Ovary (tissue), 9 donors: ENCODE data around the gene ATP6V1B1. TPM values are rescaled to one million over a fixed set of nuclear protein-coding genes. Genes with fewer than 3 reads are reported as not detected.

Source experiments
- DNase-seq, 5 donors: peaks; one replicate each; pipeline ENCODE4 v3.0.0-alpha.2; 2019 to 2020
- H3K27ac ChIP-seq, 2 donors: fragments of 200-600 bp; one replicate each; pipeline versions ENCODE4 v1.5.1 to v1.8.0; 2019 to 2022
- H3K27me3 ChIP-seq: fragments of 200-600 bp; one replicate; pipeline ENCODE4 v1.8.0; 2022
- H3K36me3 ChIP-seq: fragments of 200-600 bp; sonication (generic); one replicate; pipeline ENCODE4 v1.5.1; 2019
- H3K4me1 ChIP-seq: one replicate; pipeline ENCODE4 v1.8.1; 2013; ENCODE audit warnings: mild to moderate bottlenecking, moderate library complexity; ENCODE audit not compliant: insufficient read depth
- H3K4me3 ChIP-seq: fragments of 200-600 bp; sonication (generic); one replicate; pipeline ENCODE4 v1.5.1; 2017
- H3K9me3 ChIP-seq, 2 donors: fragments of 200-600 bp in 1 of 2; sonication (generic) in 1 of 2; one replicate each; pipeline versions ENCODE4 v1.5.1 to v1.8.1; 2013 to 2019; ENCODE audit warnings: mild to moderate bottlenecking in 1 of 2, moderate library complexity in 1 of 2
- EP300 ChIP-seq: sonication (generic); formaldehyde crosslinking; IDR thresholded peaks from one replicate; pipeline ENCODE4 v1.6.1; 2017; ENCODE audit warnings: antibody characterized with exemption
- POLR2A ChIP-seq: fragments of 450-650 bp; IDR thresholded peaks from one replicate; pipeline ENCODE4 v1.6.1; 2017; ENCODE audit warnings: antibody characterized with exemption, mild to moderate bottlenecking, moderate library complexity
- WGBS, 3 donors: extraction: QIAGEN DNeasy Blood & Tissue Kit in 1 of 3; methylation state at CpG; one replicate each; pipeline versions ENCODE4 v1.1.5 to v1.1.7; 2013 to 2017; 5-methylcytosine and 5-hydroxymethylcytosine counted together
- intact Hi-C, 4 donors: fragments of 100-400 bp; cut with DNase I; formaldehyde crosslinking; loops; one replicate each; pipeline versions ENCODE4 v1.11.0 to v1.15.1; 2022 to 2023
- polyA plus RNA-seq, 2 donors: library from polyadenylated mRNA; stranded (reverse); fragments of 200-250 nt in 1 of 2; fragments of 350-450 nt in 1 of 2; fragmentation: Illumina TruSeq in 1 of 2; extraction: RNeasy Lipid Tissue Mini Kit (QIAGEN cat#74804) in 1 of 2; gene quantifications; one replicate each; pipeline ENCODE4 v1.2.3, GENCODE V29; 2013 to 2014
- total RNA-seq, 7 donors: library from RNA; depleted of rRNA in 2 of 7; stranded (reverse); fragments of >200 nt in 2 of 7; fragmentation: NEBNext Ultra II Directional in 3 of 7; extraction: Animal tissue kit (Norgen Biotek cat#: 25700) in 3 of 7; gene quantifications; one replicate each; pipeline versions ENCODE4 v1.1.0 to v1.2.4, GENCODE V29; 2016 to 2023
- TF ChIP-seq, protein P1 (sequence below), 3 donors: fragments of 450-650 bp in 2 of 3; fragments of 200-600 bp in 1 of 3; IDR thresholded peaks; one replicate each; pipeline versions ENCODE4 v1.5.1 to v1.8.0; 2016 to 2022; ENCODE audit warnings: antibody characterized with exemption in 3 of 3, mild to moderate bottlenecking in 1 of 3
- donor health status: DM: no; HTN: no; CAD: no; lungs with moderate emphysema.
- donor health status: DM: no; HTN: no; CAD: no.
- donor health status: Bipolar disorder and iron deficiency.
- donor health status: DM: yes; HTN: yes; CAD: no.
- donor health status: DM: no; HTN: no; CAD: no.
- donor health status: DM: yes; HTN: yes; CAD: no.

ATP6V1B1 gene
- total and polyA plus RNA-seq, 9 donors: 0.62 to 11.9 (median 1.6) TPM; not detected in 1

DNA sequence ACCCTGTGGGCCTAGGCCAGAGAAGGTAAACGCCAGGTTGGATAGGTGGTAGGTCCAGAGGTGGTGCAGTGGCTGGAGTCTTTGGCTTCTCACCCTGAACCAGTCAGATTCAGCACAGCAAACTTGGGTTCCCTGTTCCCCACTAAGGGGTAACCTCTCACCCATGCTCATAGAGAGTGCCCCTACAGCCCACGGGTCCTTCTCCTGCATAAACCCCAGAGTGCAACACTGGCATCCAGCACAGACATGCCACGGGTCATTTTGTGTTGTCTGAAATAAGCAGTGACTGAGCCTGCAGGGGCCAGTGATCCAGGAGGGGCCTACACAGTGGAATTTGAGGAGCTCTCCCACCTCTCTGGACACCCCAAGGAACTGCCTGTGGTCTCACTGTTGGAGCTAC, 40.5 kb upstream of the ATP6V1B1 start:
- Histone ChIP-seq H3K9me3 (no peaks in the 10 kb centered on the region), H3K27ac (no peak overlapping the region), H3K4me1 (no peaks in the 10 kb centered on the region), H3K36me3 (no peaks in the 10 kb centered on the region), H3K4me3 (no peak overlapping the region), H3K27me3 (no peaks in the 10 kb centered on the region)
- TF ChIP-seq EP300 (no peak), POLR2A (no peak)
- TF ChIP-seq, protein P1, sequence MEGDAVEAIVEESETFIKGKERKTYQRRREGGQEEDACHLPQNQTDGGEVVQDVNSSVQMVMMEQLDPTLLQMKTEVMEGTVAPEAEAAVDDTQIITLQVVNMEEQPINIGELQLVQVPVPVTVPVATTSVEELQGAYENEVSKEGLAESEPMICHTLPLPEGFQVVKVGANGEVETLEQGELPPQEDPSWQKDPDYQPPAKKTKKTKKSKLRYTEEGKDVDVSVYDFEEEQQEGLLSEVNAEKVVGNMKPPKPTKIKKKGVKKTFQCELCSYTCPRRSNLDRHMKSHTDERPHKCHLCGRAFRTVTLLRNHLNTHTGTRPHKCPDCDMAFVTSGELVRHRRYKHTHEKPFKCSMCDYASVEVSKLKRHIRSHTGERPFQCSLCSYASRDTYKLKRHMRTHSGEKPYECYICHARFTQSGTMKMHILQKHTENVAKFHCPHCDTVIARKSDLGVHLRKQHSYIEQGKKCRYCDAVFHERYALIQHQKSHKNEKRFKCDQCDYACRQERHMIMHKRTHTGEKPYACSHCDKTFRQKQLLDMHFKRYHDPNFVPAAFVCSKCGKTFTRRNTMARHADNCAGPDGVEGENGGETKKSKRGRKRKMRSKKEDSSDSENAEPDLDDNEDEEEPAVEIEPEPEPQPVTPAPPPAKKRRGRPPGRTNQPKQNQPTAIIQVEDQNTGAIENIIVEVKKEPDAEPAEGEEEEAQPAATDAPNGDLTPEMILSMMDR (IDR thresholded peaks at IDR 0.05): no peak
- intact Hi-C loops: no loop called here
- 64 to 80% (median 76%) methylated on average over 3 of the region's 3 CpGs for WGBS, 3 donors
- DNase-seq: no peak

DNA sequence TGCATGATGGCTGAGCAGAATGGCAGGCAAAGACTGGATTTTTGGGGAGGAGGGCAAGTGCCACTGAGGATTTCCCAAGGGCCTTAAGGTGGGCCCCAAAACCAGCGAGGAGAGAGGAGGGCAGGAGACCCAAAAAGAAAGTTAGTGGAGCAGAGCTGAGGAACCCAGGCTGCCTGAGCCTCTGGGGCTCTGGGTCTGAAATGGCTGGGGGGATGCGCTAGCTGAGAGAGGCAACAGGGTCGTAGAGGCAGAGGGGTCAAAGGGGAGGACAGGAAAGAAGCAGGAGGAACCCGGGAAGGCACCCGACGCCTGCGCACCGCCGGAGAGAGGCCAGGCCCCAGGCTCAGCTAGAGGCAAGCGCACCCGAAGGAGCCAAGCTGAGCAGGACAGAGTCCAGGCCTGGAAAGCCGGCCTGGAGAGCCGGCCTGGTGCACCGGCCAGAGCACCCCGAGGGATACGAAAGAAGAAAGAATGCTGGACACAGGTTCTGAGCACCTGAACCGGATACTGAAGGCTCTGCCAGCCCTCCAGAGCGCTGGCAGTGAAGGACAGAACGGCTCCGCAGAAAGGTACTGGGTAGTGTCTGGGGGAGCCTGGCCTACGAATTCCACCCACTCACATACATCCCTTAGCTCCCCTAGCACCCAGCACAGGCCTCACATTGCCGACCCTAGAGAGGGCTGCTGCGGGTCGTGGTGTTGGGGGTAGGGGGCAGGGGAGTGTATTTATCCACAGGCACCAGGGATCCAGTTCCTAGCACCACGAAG, 39.5 kb upstream of the ATP6V1B1 start:
- Histone ChIP-seq H3K27ac (no peak overlapping the region), H3K27me3 (no peaks in the 10 kb centered on the region), H3K4me3 (no peak overlapping the region), H3K4me1 (no peaks in the 10 kb centered on the region), H3K9me3 (no peaks in the 10 kb centered on the region), H3K36me3 (no peaks in the 10 kb centered on the region)
- intact Hi-C loops: no loop called here
- no peak for DNase-seq
- TF ChIP-seq, protein P1 (IDR thresholded peaks at IDR 0.05): no peak
- TF ChIP-seq EP300: no peak
- no peak for TF ChIP-seq POLR2A
- WGBS, 3 donors: 29 to 39% (median 36%) methylated on average over 25 of the region's 25 CpGs

DNA sequence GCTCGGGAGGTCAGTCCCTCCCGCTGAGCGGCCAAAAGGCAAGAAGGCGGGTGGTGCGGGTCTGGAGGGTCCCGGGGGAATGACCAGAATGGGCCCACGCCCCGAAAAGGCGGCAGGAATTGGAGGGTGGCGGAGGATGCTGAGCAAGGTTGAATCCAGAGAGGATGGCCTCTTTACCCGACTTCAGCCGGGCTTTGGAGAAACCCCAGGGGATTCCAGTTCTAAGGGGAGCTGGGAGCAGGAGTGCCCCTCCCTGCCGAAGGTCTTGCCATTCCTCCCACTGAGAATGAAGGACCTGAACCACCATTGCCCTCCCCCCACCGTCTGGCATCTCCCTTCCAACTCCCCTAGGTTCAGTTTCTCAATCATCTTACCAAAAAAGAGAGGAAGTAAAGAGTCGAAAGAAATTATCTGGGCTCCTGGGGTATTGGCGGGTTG, 38.9 kb upstream of the ATP6V1B1 start:
- Histone ChIP-seq H3K36me3 (no peaks in the 10 kb centered on the region), H3K27me3 (no peaks in the 10 kb centered on the region), H3K4me3 (no peak overlapping the region), H3K4me1 (peaks cover 3% of the 10 kb centered on the region), H3K27ac (no peak overlapping the region), H3K9me3 (no peaks in the 10 kb centered on the region)
- WGBS, 3 donors: 14 to 16% (median 14%) methylated on average over 16 of the region's 16 CpGs
- TF ChIP-seq EP300 (no peak), POLR2A (no peak)
- TF ChIP-seq, protein P1 (IDR thresholded peaks at IDR 0.05): no peak
- no peak for DNase-seq
- intact Hi-C loops: no loop called here

DNA sequence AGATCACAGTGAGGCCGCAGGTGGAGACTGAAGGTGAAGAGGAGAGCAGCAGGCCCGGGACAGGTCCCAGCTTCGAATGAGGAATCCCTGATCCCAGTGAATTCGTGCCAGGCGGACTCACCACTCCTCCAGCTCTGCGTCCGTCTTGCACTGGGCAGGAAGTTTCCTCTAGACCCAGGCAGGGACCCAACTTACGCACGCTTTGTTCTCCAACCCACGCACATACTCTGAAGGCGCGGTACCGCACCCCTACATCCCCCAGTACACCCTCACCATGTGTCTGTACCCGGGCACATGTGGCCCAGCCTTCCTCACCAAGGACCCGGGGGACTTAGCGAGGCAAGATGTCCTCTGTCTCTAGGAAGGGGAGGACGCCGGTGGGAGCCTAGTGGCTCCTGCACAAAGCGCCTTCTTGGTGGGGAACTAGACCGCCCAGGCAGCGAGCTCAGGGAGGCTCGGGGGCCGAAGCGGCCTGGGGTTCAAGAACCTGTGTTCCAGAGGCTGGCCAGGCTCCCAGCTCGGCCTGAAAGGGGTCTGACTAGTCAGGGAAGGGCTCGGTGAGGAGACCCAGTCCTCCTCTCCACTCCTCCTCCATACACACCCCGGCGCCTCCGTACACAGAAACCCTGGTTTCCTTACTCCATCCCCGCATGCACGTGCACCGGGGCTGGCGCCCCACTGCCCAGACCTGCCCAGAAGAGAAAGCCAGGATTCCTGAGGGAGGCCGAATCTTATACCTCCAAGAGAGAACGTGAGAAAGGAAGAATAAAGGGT, 38.3 kb upstream of the ATP6V1B1 start:
- DNase-seq: no peak
- no peaks in the 10 kb centered on the region for H3K9me3 ChIP-seq
- H3K36me3 ChIP-seq: no peaks in the 10 kb centered on the region
- WGBS, 3 donors: 6 to 7% (median 7%) methylated on average over 35 of the region's 35 CpGs
- intact Hi-C loops: no loop called here
- H3K27me3 ChIP-seq: no peaks in the 10 kb centered on the region
- peaks cover 5% of the 10 kb centered on the region for H3K4me1 ChIP-seq
- TF ChIP-seq POLR2A (no peak), EP300 (no peak)
- TF ChIP-seq, protein P1 (IDR thresholded peaks at IDR 0.05): no peak
- no peak overlapping the region for H3K4me3 ChIP-seq
- H3K27ac ChIP-seq: no peak overlapping the region
